ENCODE measurements around the gene PDZD7.
A peak's percentile ranks its signal among the peaks of the same experiment; 100 is the strongest.

Gene PDZD7

GRCh38 chr10:101000915-101001658, 29.8 kb downstream of the PDZD7 start:
- H3K36me3 ChIP-seq (ENCODE audit: control insufficient read depth, insufficient read depth, low read length) = peaks cover 39% of the 10 kb centered on the region
- no peak overlapping the region for H3K27ac ChIP-seq (ENCODE audit: low read depth, low read length, severe bottlenecking)
- H3K4me1 ChIP-seq (ENCODE audit: control insufficient read depth, insufficient read depth, low read length, poor library complexity, severe bottlenecking) = peaks cover 26% of the 10 kb centered on the region
- H3K4me3 ChIP-seq (ENCODE audit: extremely low read depth, insufficient read depth, low read length, poor library complexity, severe bottlenecking) = peak overlapping the region; percentile 80
- WGBS, 2 experiments (ENCODE audit: insufficient coverage in 2 of 2) = 88 to 100% methylated on average over 2 to 6 of the region's 12 CpGs
- H3K9me3 ChIP-seq (ENCODE audit: control insufficient read depth, low read length) = no peaks in the 10 kb centered on the region

DNA sequence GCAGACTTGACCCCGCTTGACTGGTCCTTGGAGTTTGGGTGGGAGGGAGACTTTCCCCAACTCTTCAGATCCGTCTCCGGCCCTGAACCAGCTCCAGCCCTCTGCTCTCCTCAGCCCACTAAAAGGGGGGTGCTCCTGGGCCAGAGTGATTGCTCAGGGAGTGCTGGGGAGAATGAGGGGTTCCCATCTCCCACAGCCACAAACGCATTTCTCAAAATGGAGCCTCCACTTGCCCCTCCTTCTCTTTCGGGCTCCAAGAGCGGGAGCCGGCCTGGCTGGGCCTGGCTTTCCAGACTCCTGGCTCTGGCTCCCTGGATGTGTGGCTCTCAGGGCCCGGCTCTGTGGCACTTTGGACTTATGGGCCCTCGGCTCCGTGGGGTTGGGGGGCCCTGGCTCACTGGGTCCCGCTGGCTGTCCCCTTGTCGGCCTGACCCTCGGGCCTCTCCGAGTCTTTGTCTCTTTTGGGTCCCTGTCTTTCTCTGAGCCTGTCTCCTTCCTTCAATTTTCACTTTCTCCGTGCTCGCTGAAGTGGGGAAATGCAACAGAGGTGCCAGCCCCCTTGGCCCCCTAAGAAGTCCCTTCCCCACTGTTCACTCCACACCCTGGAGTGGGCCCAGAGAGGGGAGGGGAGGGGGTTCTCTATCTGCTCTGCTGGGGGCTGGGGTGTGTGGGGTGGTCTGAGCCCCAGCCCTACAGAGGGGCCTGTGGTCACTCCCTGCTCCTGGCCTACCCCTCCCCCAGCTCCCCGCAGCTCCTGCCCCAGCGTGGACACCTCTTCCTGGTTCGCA, 30.6 kb downstream of the PDZD7 start:
- Histone ChIP-seq H3K36me3 (ENCODE audit: control insufficient read depth, insufficient read depth, low read length) (peaks cover 31% of the 10 kb centered on the region), H3K9me3 (ENCODE audit: control insufficient read depth, low read length) (no peaks in the 10 kb centered on the region), H3K27ac (ENCODE audit: low read depth, low read length, severe bottlenecking) (peak overlapping the region; percentile 66), H3K4me3 (ENCODE audit: extremely low read depth, insufficient read depth, low read length, poor library complexity, severe bottlenecking) (peak overlapping the region; percentile 80), H3K4me1 (ENCODE audit: control insufficient read depth, insufficient read depth, low read length, poor library complexity, severe bottlenecking) (peaks cover 32% of the 10 kb centered on the region)
- WGBS, 2 experiments (ENCODE audit: insufficient coverage in 2 of 2) = 9 to 12% methylated on average over 9 to 13 of the region's 19 CpGs

GRCh38 chr10:100999742-101000126, 31.2 kb downstream of the PDZD7 start, which contains the start of gene LZTS2:
Gene LZTS2, plus strand, starts transcription at chr10:100999808. Its CDS starts 2,731 bp downstream, at chr10:101002539.
- Histone ChIP-seq H3K4me3 (ENCODE audit: extremely low read depth, insufficient read depth, low read length, poor library complexity, severe bottlenecking) (peak within 1 kb of the TSS; percentile 80), H3K36me3 (ENCODE audit: control insufficient read depth, insufficient read depth, low read length) (peaks cover 26% of the 10 kb centered on the region), H3K27ac (ENCODE audit: low read depth, low read length, severe bottlenecking) (peak within 1 kb of the TSS; percentile 96), H3K4me1 (ENCODE audit: control insufficient read depth, insufficient read depth, low read length, poor library complexity, severe bottlenecking) (peaks cover 36% of the 10 kb centered on the region), H3K9me3 (ENCODE audit: control insufficient read depth, low read length) (no peaks in the 10 kb centered on the region)
- WGBS, 2 experiments (ENCODE audit: insufficient coverage in 2 of 2) = 0 to 1% methylated on average over 16 to 23 of the region's 44 CpGs

DNA sequence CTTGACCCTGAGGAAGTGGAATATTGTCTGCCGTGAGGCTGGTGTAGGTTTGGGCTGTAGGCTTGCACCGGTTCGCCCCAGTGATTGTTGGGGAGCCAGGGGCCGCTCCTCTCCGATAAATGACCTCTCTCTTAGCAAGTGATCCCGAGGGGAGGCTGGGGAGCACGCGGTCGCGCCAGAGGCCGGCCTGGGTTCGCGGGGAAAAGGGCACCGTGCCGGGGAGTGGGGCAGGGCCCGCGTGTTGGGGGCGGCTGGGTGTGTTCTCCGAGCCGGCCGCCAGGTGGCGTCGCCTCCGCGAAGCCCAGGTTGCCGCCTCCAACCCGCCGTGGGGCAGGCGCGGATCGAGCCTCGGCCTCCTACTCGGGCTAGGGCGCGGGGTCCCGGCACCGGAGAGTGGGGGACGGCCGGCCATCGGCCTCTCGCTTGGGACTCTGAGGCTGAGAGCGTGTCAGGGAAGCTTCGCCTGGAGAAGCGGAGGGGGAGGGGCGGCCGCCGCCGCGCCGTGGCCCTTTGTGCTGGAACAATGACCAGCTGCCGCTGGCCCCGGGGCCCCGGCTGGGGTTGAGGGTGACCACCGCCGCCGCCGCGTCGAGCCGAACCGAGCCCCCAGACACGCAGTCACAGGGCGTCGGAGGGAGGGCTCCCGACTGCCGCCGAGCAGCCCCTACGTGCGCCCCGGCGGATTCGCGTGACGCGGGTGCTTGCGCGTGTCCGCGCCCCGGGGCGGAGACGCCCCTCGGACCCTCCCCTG, 31.8 kb downstream of the PDZD7 start:
- Histone ChIP-seq H3K9me3 (ENCODE audit: control insufficient read depth, low read length) (no peaks in the 10 kb centered on the region), H3K4me1 (ENCODE audit: control insufficient read depth, insufficient read depth, low read length, poor library complexity, severe bottlenecking) (peaks cover 36% of the 10 kb centered on the region), H3K36me3 (ENCODE audit: control insufficient read depth, insufficient read depth, low read length) (peaks cover 20% of the 10 kb centered on the region), H3K27ac (ENCODE audit: low read depth, low read length, severe bottlenecking) (peak overlapping the region; percentile 96), H3K4me3 (ENCODE audit: extremely low read depth, insufficient read depth, low read length, poor library complexity, severe bottlenecking) (peak overlapping the region; percentile 80)
- 1 to 2% methylated on average over 34 to 52 of the region's 83 CpGs for WGBS, 2 experiments (ENCODE audit: insufficient coverage in 2 of 2)

DNA sequence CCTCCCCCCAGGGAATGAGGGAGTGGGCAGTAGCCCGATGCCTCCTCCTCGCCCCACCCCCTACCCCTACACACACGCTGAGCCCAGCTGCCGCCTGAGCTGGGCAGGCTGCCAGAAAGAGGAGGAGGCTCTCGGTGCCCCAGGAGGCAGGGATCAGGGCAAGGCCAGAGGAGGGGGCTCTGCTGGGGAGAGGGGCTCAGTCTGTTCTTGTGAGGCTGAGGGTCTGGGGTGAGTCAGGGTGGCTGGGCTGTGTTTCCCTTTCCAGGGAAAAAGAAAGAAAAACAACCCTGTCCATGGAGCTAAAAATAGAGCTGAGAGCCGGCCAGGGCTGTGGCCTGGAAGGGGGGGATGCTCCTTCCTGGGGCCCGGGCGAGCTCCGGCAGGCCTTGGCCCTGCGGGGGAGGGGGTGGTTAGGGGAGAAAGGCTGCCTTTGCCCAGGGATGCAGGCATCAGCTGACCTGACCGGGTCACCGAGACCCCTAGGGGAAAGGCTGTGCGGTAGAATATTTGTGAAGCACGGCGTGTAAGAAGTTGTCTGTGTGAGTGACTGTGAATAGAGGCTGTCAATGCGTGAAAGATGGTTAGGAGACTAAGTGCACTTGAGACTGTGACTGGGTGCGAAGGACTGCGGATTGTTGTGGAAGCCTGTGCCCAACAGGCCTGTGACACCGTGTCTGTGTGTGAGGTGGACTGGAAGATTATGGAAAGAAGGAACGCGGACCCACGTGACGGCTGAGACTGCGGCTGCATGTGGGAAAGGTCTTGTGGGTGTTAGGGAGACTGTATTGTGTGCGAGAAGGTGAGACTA, 32.5 kb downstream of the PDZD7 start:
- peaks cover 19% of the 10 kb centered on the region for H3K36me3 ChIP-seq (ENCODE audit: control insufficient read depth, insufficient read depth, low read length)
- H3K4me1 ChIP-seq (ENCODE audit: control insufficient read depth, insufficient read depth, low read length, poor library complexity, severe bottlenecking) = peaks cover 36% of the 10 kb centered on the region
- no peaks in the 10 kb centered on the region for H3K9me3 ChIP-seq (ENCODE audit: control insufficient read depth, low read length)
- H3K4me3 ChIP-seq (ENCODE audit: extremely low read depth, insufficient read depth, low read length, poor library complexity, severe bottlenecking) = peak overlapping the region; percentile 80
- H3K27ac ChIP-seq (ENCODE audit: low read depth, low read length, severe bottlenecking) = peak overlapping the region; percentile 96
- WGBS, 2 experiments (ENCODE audit: insufficient coverage in 2 of 2) = 8 to 13% methylated on average over 11 to 20 of the region's 25 CpGs

GRCh38 chr10:100997360-100998182, 33.4 kb downstream of the PDZD7 start:
- Histone ChIP-seq H3K4me3 (ENCODE audit: extremely low read depth, insufficient read depth, low read length, poor library complexity, severe bottlenecking) (peak overlapping the region; percentile 80), H3K4me1 (ENCODE audit: control insufficient read depth, insufficient read depth, low read length, poor library complexity, severe bottlenecking) (peaks cover 36% of the 10 kb centered on the region), H3K9me3 (ENCODE audit: control insufficient read depth, low read length) (no peaks in the 10 kb centered on the region), H3K27ac (ENCODE audit: low read depth, low read length, severe bottlenecking) (peak overlapping the region; percentile 96), H3K36me3 (ENCODE audit: control insufficient read depth, insufficient read depth, low read length) (peaks cover 16% of the 10 kb centered on the region)
- 0% methylated on average over 57 to 59 of the region's 66 CpGs for WGBS, 2 experiments (ENCODE audit: insufficient coverage in 2 of 2)

DNA sequence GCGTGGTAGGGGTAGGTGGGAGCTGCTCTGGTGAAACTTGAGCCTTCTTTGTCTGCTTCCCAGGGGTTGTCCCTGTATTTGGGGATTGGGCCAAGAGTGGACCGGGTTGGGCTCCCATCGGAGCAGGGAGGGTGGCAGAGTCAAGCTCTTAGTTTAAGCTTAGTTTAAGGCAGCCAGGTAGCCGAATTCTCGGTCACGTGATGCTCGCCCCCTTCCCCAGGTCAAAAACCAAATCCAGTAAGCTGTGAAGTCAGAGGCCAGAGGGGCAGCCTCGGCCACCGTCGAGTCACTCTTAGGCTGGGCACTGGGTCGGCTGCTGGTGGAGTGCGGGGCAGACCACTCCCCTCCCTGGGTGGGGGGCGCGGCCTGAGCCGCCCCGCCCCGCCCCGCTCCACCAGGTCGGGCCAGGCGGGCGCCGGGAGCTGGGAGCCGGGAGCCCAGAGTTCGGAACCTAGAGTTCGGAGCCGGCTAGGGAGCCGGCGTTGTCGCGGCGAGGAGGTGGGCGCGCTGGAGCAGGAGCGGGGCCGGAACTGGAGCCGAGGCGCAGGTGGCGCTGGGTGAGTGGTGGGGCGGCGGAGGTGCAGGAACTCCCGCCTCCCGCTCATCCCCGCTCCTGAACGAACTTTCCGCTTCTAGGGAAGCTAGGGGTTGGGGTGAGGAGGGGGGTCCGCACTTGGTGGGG, 34.1 kb downstream of the PDZD7 start:
- WGBS, 2 experiments (ENCODE audit: insufficient coverage in 2 of 2) = 8 to 9% methylated on average over 18 to 25 of the region's 46 CpGs

GRCh38 chr10:100995181-100995580, 35.7 kb downstream of the PDZD7 start:
- H3K9me3 ChIP-seq (ENCODE audit: control insufficient read depth, low read length) = no peaks in the 10 kb centered on the region
- peaks cover 20% of the 10 kb centered on the region for H3K4me1 ChIP-seq (ENCODE audit: control insufficient read depth, insufficient read depth, low read length, poor library complexity, severe bottlenecking)
- H3K4me3 ChIP-seq (ENCODE audit: extremely low read depth, insufficient read depth, low read length, poor library complexity, severe bottlenecking) = no peak overlapping the region
- peaks cover 28% of the 10 kb centered on the region for H3K36me3 ChIP-seq (ENCODE audit: control insufficient read depth, insufficient read depth, low read length)
- H3K27ac ChIP-seq (ENCODE audit: low read depth, low read length, severe bottlenecking) = peak overlapping the region; percentile 67
- 80 to 86% methylated on average over 4 of the region's 6 CpGs for WGBS, 2 experiments (ENCODE audit: insufficient coverage in 2 of 2)

More for the DNA sequence above, 34.1 kb downstream of the PDZD7 start:
- Histone ChIP-seq H3K9me3 (ENCODE audit: control insufficient read depth, low read length) (no peaks in the 10 kb centered on the region), H3K27ac (ENCODE audit: low read depth, low read length, severe bottlenecking) (peak overlapping the region; percentile 96), H3K36me3 (ENCODE audit: control insufficient read depth, insufficient read depth, low read length) (peaks cover 15% of the 10 kb centered on the region), H3K4me3 (ENCODE audit: extremely low read depth, insufficient read depth, low read length, poor library complexity, severe bottlenecking) (peak overlapping the region; percentile 80), H3K4me1 (ENCODE audit: control insufficient read depth, insufficient read depth, low read length, poor library complexity, severe bottlenecking) (peaks cover 32% of the 10 kb centered on the region)
